H1 (cell line): Measurements from ENCODE around the gene SART1. TPM values are rescaled to one million over a fixed set of nuclear protein-coding genes. Genes with fewer than 3 reads are reported as not detected.

ENCODE experiments used
- CTCF ChIA-PET: fragments of 300-600 bp; sonication (Branson Sonifier 250); formaldehyde crosslinking; loops from one replicate; lab custom pipeline; 2021; ENCODE audit not compliant: partially characterized antibody; lab: Charles Lee
- POLR2A ChIA-PET: fragments of 300-600 bp; sonication (Branson Sonifier 250); formaldehyde crosslinking; loops from one replicate; lab custom pipeline; 2021; ENCODE audit warnings: inconsistent platforms; ENCODE audit not compliant: partially characterized antibody; lab: Charles Lee
- DNase-seq, 2 experiments: peaks; one replicate each; pipeline versions ENCODE4 v3.0.0 to v3.0.0-alpha.2; 2010 to 2022; ENCODE audit warnings: low spot score in 2 of 2, low read depth in 1 of 2, mixed read lengths in 1 of 2
- FAIRE-seq: peaks from 2 replicates; lab custom pipeline; 2011; peaks lifted over from hg19 to GRCh38; lab: Jason Lieb, UNC
- H2AFZ ChIP-seq: 2 replicates; pipeline ENCODE4 v1.8.1; 2012; ENCODE audit warnings: low read length, inconsistent platforms
- H2AK5ac ChIP-seq: 2 replicates; pipeline ENCODE4 v1.6.1; 2013; ENCODE audit warnings: low read depth, low read length
- H2BK120ac ChIP-seq: replicated peaks from 2 replicates; pipeline ENCODE3; 2013; ENCODE audit warnings: low read depth, low read length, inconsistent platforms
- H2BK12ac ChIP-seq: 2 replicates; pipeline ENCODE4 v1.6.1; 2013; ENCODE audit warnings: low read depth, low read length
- H2BK15ac ChIP-seq: 2 replicates; pipeline ENCODE4 v1.6.1; 2013; ENCODE audit warnings: low read length
- H2BK20ac ChIP-seq: 2 replicates; pipeline ENCODE4 v1.6.1; 2013; ENCODE audit warnings: low read length
- H2BK5ac ChIP-seq: 2 replicates; pipeline ENCODE4 v1.6.1; 2013; ENCODE audit warnings: low read depth, low read length
- H3K14ac ChIP-seq: 2 replicates; pipeline ENCODE4 v1.6.1; 2013; ENCODE audit warnings: inconsistent platforms; ENCODE audit not compliant: insufficient read length
- H3K18ac ChIP-seq: 2 replicates; pipeline ENCODE4 v1.6.1; 2013; ENCODE audit warnings: low read length; ENCODE audit errors: extremely low read depth
- H3K23ac ChIP-seq: 2 replicates; pipeline ENCODE4 v1.6.1; 2013; ENCODE audit warnings: inconsistent platforms; ENCODE audit not compliant: insufficient read length
- H3K23me2 ChIP-seq: 2 replicates; pipeline ENCODE4 v1.6.1; 2013; ENCODE audit warnings: low read depth, low read length
- H3K27ac ChIP-seq: 2 replicates; pipeline ENCODE4 v1.6.1; 2011; ENCODE audit warnings: low read depth, low read length, inconsistent platforms
- H3K27me3 ChIP-seq, 4 experiments: replicated peaks in 1 of 4; 1 replicate in 1 of 4; 2 replicates in 3 of 4; pipeline versions ENCODE4 v1.6.1 to v1.8.1; 2011 to 2013; ENCODE audit warnings: low read length in 3 of 4, mild to moderate bottlenecking in 3 of 4, inconsistent platforms in 2 of 4, mixed read lengths in 2 of 4, moderate library complexity in 1 of 4; ENCODE audit not compliant: control insufficient read depth in 3 of 4, insufficient read depth in 3 of 4; ENCODE audit errors: extremely low read depth in 1 of 4
- H3K36me3 ChIP-seq, 4 experiments: 2 replicates each; pipeline versions ENCODE4 v1.6.1 to v1.8.1; 2011 to 2013; ENCODE audit warnings: mild to moderate bottlenecking in 4 of 4, low read length in 3 of 4, moderate library complexity in 2 of 4, control low read depth in 1 of 4, inconsistent platforms in 1 of 4; ENCODE audit not compliant: insufficient read depth in 4 of 4, control insufficient read depth in 2 of 4
- H3K4ac ChIP-seq: replicated peaks from 2 replicates; pipeline ENCODE3; 2013; ENCODE audit warnings: low read length, low read depth, mixed read lengths, inconsistent platforms; ENCODE audit not compliant: insufficient read length
- H3K4me1 ChIP-seq, 4 experiments: replicated peaks in 1 of 4; 1 replicate in 1 of 4; 2 replicates in 3 of 4; pipeline versions ENCODE4 v1.6.1 to v1.8.1; 2011 to 2013; ENCODE audit warnings: low read length in 3 of 4, inconsistent platforms in 2 of 4, mixed read lengths in 1 of 4; ENCODE audit not compliant: insufficient read depth in 4 of 4, control insufficient read depth in 3 of 4
- H3K4me2 ChIP-seq, 2 experiments: 2 replicates each; pipeline versions ENCODE4 v1.6.1 to v1.8.1; 2011 to 2013; ENCODE audit warnings: low read depth in 2 of 2, low read length in 2 of 2, control low read depth in 1 of 2, inconsistent platforms in 1 of 2, mild to moderate bottlenecking in 1 of 2; ENCODE audit not compliant: insufficient read depth in 1 of 2
- H3K4me3 ChIP-seq, 4 experiments: fragments of 200-600, 300-600 bp in 1 of 4; sonication (generic), shearing (Covaris generic), sonication (Bioruptor Twin) in 1 of 4; 2 replicates each; pipeline versions ENCODE4 v1.5.1 to v1.8.1; 2011 to 2016; ENCODE audit warnings: low read length in 4 of 4, low read depth in 3 of 4, control low read depth in 2 of 4, inconsistent platforms in 2 of 4, mild to moderate bottlenecking in 2 of 4, mixed read lengths in 1 of 4, moderate library complexity in 1 of 4; ENCODE audit not compliant: insufficient read depth in 2 of 4; ENCODE audit errors: extremely low read depth in 1 of 4
- H3K56ac ChIP-seq: replicated peaks from 2 replicates; pipeline ENCODE3; 2013; ENCODE audit warnings: low read depth, mild to moderate bottlenecking, mixed read lengths, low read length, inconsistent platforms; ENCODE audit not compliant: insufficient read length
- H3K79me1 ChIP-seq: 2 replicates; pipeline ENCODE4 v1.6.1; 2013; ENCODE audit warnings: low read depth, low read length, control low read depth
- H3K79me2 ChIP-seq, 2 experiments: 2 replicates each; pipeline versions ENCODE4 v1.6.1 to v1.8.1; 2012 to 2013; ENCODE audit warnings: low read length in 2 of 2, mild to moderate bottlenecking in 2 of 2, inconsistent platforms in 1 of 2; ENCODE audit not compliant: insufficient read depth in 2 of 2, control insufficient read depth in 1 of 2
- H3K9ac ChIP-seq, 4 experiments: replicated peaks in 1 of 4; 1 replicate in 1 of 4; 2 replicates in 3 of 4; pipeline versions ENCODE4 v1.6.1 to v1.8.1; 2011 to 2013; ENCODE audit warnings: low read depth in 3 of 4, low read length in 3 of 4, control low read depth in 2 of 4, mild to moderate bottlenecking in 2 of 4, moderate library complexity in 2 of 4, inconsistent platforms in 1 of 4; ENCODE audit errors: extremely low read depth in 1 of 4
- H3K9me3 ChIP-seq, 2 experiments: 2 replicates each; pipeline versions ENCODE4 v1.6.1 to v1.8.1; 2012 to 2013; ENCODE audit warnings: mild to moderate bottlenecking in 2 of 2, moderate library complexity in 2 of 2, control low read depth in 1 of 2, inconsistent platforms in 1 of 2, low read depth in 1 of 2, low read length in 1 of 2, mixed read lengths in 1 of 2; ENCODE audit not compliant: insufficient read depth in 2 of 2
- H4K20me1 ChIP-seq, 2 experiments: replicated peaks in 1 of 2; 2 replicates each; pipeline versions ENCODE3 to v1.8.1; 2011 to 2013; ENCODE audit warnings: inconsistent platforms in 2 of 2, low read length in 2 of 2, mild to moderate bottlenecking in 1 of 2; ENCODE audit not compliant: insufficient read depth in 2 of 2, control insufficient read depth in 1 of 2
- H4K5ac ChIP-seq: 2 replicates; pipeline ENCODE4 v1.6.1; 2013; ENCODE audit warnings: low read length, low read depth, mixed read lengths, inconsistent platforms; ENCODE audit not compliant: insufficient read length
- H4K8ac ChIP-seq: 2 replicates; pipeline ENCODE4 v1.8.0; 2013; ENCODE audit warnings: mild to moderate bottlenecking, moderate library complexity, low read length, inconsistent platforms; ENCODE audit not compliant: insufficient read depth; ENCODE audit errors: extremely low read depth
- H4K91ac ChIP-seq: replicated peaks from 2 replicates; pipeline ENCODE3; 2013; ENCODE audit warnings: low read length, mixed read lengths, inconsistent platforms; ENCODE audit not compliant: insufficient read length
- ATF2 ChIP-seq: IDR thresholded peaks from 2 replicates; pipeline ENCODE4 v1.6.1; 2012; ENCODE audit warnings: low read length, inconsistent platforms
- BACH1 ChIP-seq: IDR thresholded peaks from 2 replicates; pipeline ENCODE4 v1.6.1; 2012; ENCODE audit warnings: low read length, improper control_type of control experiment
- BCL11A ChIP-seq, 2 experiments: IDR thresholded peaks; one replicate each; pipeline ENCODE4 v1.6.1; 2011; ENCODE audit warnings: low read depth in 2 of 2, low read length in 2 of 2, mild to moderate bottlenecking in 2 of 2
- KDM1A ChIP-seq: fragments of 200-600, 300-600 bp; sonication (generic); IDR thresholded peaks from 2 replicates; pipeline ENCODE4 v1.7.1; 2016; ENCODE audit warnings: mild to moderate bottlenecking, low read length, borderline replicate concordance
- KDM5A ChIP-seq: fragments of 200-600 bp; IDR thresholded peaks from 2 replicates; pipeline ENCODE4 v1.7.1; 2012; ENCODE audit warnings: mild to moderate bottlenecking, low read length, inconsistent platforms, mixed read lengths
- RFX5 ChIP-seq: IDR thresholded peaks from 2 replicates; pipeline ENCODE4 v1.6.1; 2011; ENCODE audit warnings: low read depth, low read length, improper control_type of control experiment, borderline replicate concordance
- SRF ChIP-seq: IDR thresholded peaks from 2 replicates; pipeline ENCODE4 v1.6.1; 2011; ENCODE audit warnings: mild to moderate bottlenecking, low read depth, low read length, moderate library complexity
- TBP ChIP-seq: IDR thresholded peaks from 2 replicates; pipeline ENCODE4 v1.6.1; 2011; ENCODE audit warnings: low read depth, low read length, improper control_type of control experiment
- TCF12 ChIP-seq: IDR thresholded peaks from 2 replicates; pipeline ENCODE4 v1.6.1; 2011; ENCODE audit warnings: low read depth, mild to moderate bottlenecking, low read length
- USF2 ChIP-seq: IDR thresholded peaks from 2 replicates; pipeline ENCODE4 v1.6.1; 2011; ENCODE audit warnings: low read length, improper control_type of control experiment
- WGBS, 2 experiments: shearing (Covaris generic) in 1 of 2; methylation state at CpG; one replicate each; pipeline versions ENCODE4 v1.1.6 to v1.1.7; 2013 to 2015; ENCODE audit warnings: low lambda C conversion rate in 2 of 2, mixed read lengths in 2 of 2, inconsistent platforms in 1 of 2, low coverage in 1 of 2, missing lambda C conversion rate in 1 of 2; ENCODE audit not compliant: insufficient replicate concordance in 2 of 2, insufficient coverage in 1 of 2, insufficient read length in 1 of 2; ENCODE audit errors: extremely low coverage in 1 of 2, missing lambda C conversion rate in 1 of 2; 5-methylcytosine and 5-hydroxymethylcytosine counted together
- polyA plus RNA-seq, 7 experiments: library from polyadenylated mRNA; depleted of rRNA in 3 of 7; stranded (reverse) in 5 of 7; unstranded in 2 of 7; fragments of >200 nt in 5 of 7; fragments of 200-250 nt in 2 of 7; gene quantifications; 1 replicate in 5 of 7; 2 replicates in 1 of 7; 4 replicates in 1 of 7; pipeline versions ENCODE4 v1.2.1 to v1.2.3, GENCODE V29; 2011 to 2013; ENCODE audit warnings: missing spikeins in 2 of 7, mixed read lengths in 2 of 7
- total RNA-seq: library from RNA; stranded (reverse); fragmentation: NEBNext Ultra II Directional; extraction: Animal tissue kit (Norgen Biotek cat#: 25700); gene quantifications from 2 replicates; pipeline ENCODE4 v1.2.1, GENCODE V29; 2021

Gene SART1
- total and polyA plus RNA-seq, 2 of the 8 experiments (the other 6 are each of a cell fraction or from before 2014, with no cell fraction given), result 9.7 to 46.1 TPM

- peak overlapping the region; percentile 67 for H3K4ac ChIP-seq
- H3K4me3 ChIP-seq, result peak overlapping the region in 2 of 4 experiments; percentile 2 to 54; a peak in 2 of 8 replicates
- H3K27me3 ChIP-seq, result peaks cover 6 to 26% (median 24%) of the 10 kb centered on the region in 4 experiments
- peak overlapping the region; percentile 14; the same call in 1 of the 2 replicates for H2BK12ac ChIP-seq
- 0 out of 2 replicates have a peak overlapping the region, but pooled peaks have one; percentile 4 for H2BK15ac ChIP-seq
- no peak overlapping the region for H4K91ac ChIP-seq
- ChIA-PET POLR2A (interaction anchor here (0.6 to 3.5 kb wide), 6 partner anchors 10 to 161 kb away, joined by 3 to 15 read pairs (median 4); partner anchors contain the start of genes BANF1, CCDC85B and EIF1AD), CTCF (interaction anchor here (0.9 to 6.4 kb wide), 8 partner anchors 10 to 143 kb away, joined by 3 to 35 read pairs (median 4); partner anchors contain the start of genes CATSPER1 and PACS1)
- H3K23me2 ChIP-seq, result peaks cover 2% of the 10 kb centered on the region; the same call in 1 of the 2 replicates
- H2AK5ac ChIP-seq, result no peak overlapping the region
- peak overlapping the region; percentile 49 to 66 for H3K4me2 ChIP-seq
- H2AFZ ChIP-seq, result no peak overlapping the region
- no peak overlapping the region for H4K8ac ChIP-seq
- no peak for FAIRE-seq
- no peak overlapping the region for H3K27ac ChIP-seq
- H3K9ac ChIP-seq, result no peak overlapping the region; a peak in 1 of 7 replicates
- no peak overlapping the region for H2BK20ac ChIP-seq
- H3K4me1 ChIP-seq, result peaks cover 0 to 11% (median 5%) of the 10 kb centered on the region in 4 experiments; a peak in 5 of 7 replicates
- no peak overlapping the region for H4K5ac ChIP-seq
- no peaks in the 10 kb centered on the region for H3K79me2 ChIP-seq
- no peaks in the 10 kb centered on the region for H3K9me3 ChIP-seq
- no peak overlapping the region for H3K23ac ChIP-seq
- no peaks in the 10 kb centered on the region for H3K36me3 ChIP-seq
- WGBS, 2 experiments, result 92% methylated on average over 11 of the region's 12 CpGs; no CpG with 5 or more reads in 1 of the 2 experiments
- H3K14ac ChIP-seq, result no peak overlapping the region
- H4K20me1 ChIP-seq, result no peaks in the 10 kb centered on the region
- H2BK120ac ChIP-seq, result no peak overlapping the region
- no peak overlapping the region for H3K56ac ChIP-seq
- H2BK5ac ChIP-seq, result no peak overlapping the region
- no peak overlapping the region; the same call in none of the 2 replicates for H3K18ac ChIP-seq
- H3K79me1 ChIP-seq, result no peaks in the 10 kb centered on the region
- no peak for DNase-seq
- TF ChIP-seq BCL11A (IDR thresholded peaks at IDR 0.05; ENCODE audit: low read depth in 2 of 2, low read length in 2 of 2), result no peak
- TF ChIP-seq TCF12, result no peak
- TF ChIP-seq BACH1, result no peak
- no peak for TF ChIP-seq RFX5
- TF ChIP-seq SRF, result no peak
- TF ChIP-seq KDM1A, result no peak
- TF ChIP-seq USF2, result no peak
- TF ChIP-seq ATF2, result no peak
- no peak for TF ChIP-seq TBP
- TF ChIP-seq KDM5A, result no peak
Observed at GRCh38 chr11:66012371-66012945, 50.9 kb downstream of the SART1 start.
